ENCODE data around the gene DLL1.

The DLL1 gene

DNA sequence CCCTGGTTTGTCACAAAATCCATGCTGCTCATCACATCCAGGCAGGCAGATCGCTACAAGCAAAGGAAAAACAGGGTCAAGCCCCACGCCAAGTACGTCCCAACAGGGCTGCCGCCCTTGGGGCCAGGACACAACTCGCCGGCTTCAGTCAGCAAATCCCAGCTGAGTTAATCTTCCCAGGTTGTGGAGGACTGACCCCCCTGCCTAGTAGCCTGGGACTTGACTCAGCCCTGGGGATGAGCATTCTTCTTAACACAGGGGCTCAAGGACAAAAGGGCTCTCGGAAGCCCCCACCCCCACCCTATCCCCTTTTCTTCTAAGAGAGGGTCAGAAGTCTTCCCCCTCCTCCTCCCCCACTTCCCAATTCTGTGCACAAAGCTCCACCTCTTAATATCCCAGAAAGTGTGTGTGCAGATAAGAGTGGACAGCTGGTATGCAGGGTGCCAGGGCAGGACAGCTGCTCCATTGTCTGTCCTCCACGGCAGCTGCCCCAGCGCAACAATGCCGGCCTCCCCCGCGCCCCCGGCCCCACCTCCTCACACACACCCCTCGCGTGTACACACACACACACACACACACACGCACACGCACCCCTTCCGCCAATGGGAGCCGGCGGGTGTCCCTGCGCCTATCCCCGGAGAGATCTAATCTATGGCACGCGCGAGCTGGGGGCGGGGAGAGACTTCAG is 4.5 kb downstream of the DLL1 start:
- Histone ChIP-seq H3K27ac (ENCODE audit: low read depth, low read length) (no peak overlapping the region), H3K4me2 (ENCODE audit: low read length) (no peak overlapping the region), H4K91ac (ENCODE audit: low read depth, low read length) (no peak overlapping the region), H4K12ac (ENCODE audit: low read depth, low read length) (no peak overlapping the region), H2AK5ac (ENCODE audit: low read length) (no peak overlapping the region), H3K27me3 (ENCODE audit: insufficient read depth, low read length) (peaks cover 28% of the 10 kb centered on the region), H2AFZ (ENCODE audit: insufficient read depth, low read length, poor library complexity) (no peak overlapping the region), H3K79me2 (ENCODE audit: control insufficient read depth, insufficient read depth, low read length, poor library complexity) (no peaks in the 10 kb centered on the region), H2BK5ac (ENCODE audit: low read depth, low read length, poor library complexity) (no peak overlapping the region), H3K4me3 (ENCODE audit: low read depth, low read length) (no peak overlapping the region), H2BK120ac (ENCODE audit: insufficient read depth, low read length, poor library complexity) (no peak overlapping the region), H3K9me3 (ENCODE audit: insufficient read depth, low read depth, low read length) (peaks cover 8% of the 10 kb centered on the region), H3K36me3 (ENCODE audit: control insufficient read depth in 1 of 2, insufficient read depth in 2 of 2, low read length in 2 of 2) (peaks cover 29 to 33% of the 10 kb centered on the region in 2 experiments), H3K18ac (ENCODE audit: low read length) (no peak overlapping the region), H3K14ac (ENCODE audit: low read length) (no peak overlapping the region), H3K79me1 (ENCODE audit: low read length) (peaks cover 3% of the 10 kb centered on the region), H3K4ac (ENCODE audit: low read depth, low read length) (no peak overlapping the region), H2BK12ac (ENCODE audit: low read length) (no peak overlapping the region), H3K4me1 (ENCODE audit: control insufficient read depth in 1 of 2, insufficient read depth in 2 of 2, low read length in 2 of 2) (peaks cover 10 to 31% of the 10 kb centered on the region in 2 experiments), H3K23ac (ENCODE audit: low read length) (no peak overlapping the region), H3K9ac (ENCODE audit: low read length) (no peak overlapping the region), H4K8ac (ENCODE audit: low read depth, low read length) (no peak overlapping the region)
- no CpG with 5 or more reads among the region's 26 CpGs for WGBS (ENCODE audit: extremely low coverage, insufficient coverage, insufficient read length)
- DNase-seq = no peak

DNA sequence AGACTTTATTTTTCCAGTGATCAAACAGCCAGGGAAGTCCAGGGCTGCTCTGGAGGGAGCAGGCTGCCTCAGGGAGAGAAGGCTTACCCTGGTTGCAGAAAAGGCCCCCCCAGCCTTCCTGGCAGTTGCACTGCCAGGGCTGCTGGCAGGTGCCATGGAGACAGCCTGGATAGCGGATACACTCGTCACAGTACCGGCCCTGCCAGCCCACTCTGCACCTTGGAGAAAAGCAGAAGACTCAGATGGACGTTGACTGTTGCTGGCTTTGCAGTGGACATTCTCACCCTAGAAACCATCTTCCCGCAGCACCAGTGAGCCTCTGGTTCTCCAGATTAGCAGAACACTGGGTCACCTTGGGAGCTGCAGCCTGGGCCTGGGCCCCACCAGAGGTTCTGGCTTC is 5.4 kb downstream of the DLL1 start:
- H3K36me3 ChIP-seq (ENCODE audit: control insufficient read depth in 1 of 2, insufficient read depth in 2 of 2, low read length in 2 of 2) = peaks cover 29 to 33% of the 10 kb centered on the region in 2 experiments
- WGBS (ENCODE audit: extremely low coverage, insufficient coverage, insufficient read length) = no CpG with 5 or more reads among the region's 5 CpGs
- no peak overlapping the region for H3K18ac ChIP-seq (ENCODE audit: low read length)

DNA sequence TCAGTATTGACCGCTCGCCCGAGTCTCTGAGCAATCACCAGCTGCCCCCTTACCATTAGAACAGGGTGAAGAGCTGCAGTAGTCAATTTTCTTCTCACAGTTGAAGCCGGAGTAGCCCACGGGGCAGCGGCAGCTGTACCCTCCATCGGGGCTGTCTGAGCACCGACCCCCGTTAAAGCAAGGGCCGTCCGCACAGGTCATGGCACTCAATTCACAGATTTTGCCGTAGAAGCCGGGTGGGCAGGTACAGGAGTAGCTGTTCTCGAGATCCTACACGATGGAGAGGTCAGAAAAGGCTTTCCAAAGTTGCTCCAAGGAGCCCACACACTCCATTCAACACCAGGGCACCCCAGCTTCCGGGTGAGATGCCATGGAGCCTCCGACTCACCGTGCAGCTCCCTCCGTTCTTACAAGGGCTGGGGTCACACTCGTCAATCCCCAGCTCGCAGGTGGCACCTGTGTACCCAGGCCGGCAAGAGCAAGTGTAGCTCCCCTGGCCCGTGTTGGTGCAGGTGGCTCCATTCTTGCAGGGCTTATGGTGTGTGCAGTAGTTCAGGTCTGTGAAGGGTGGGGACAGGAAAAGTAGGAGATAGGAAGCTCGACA is 5.9 kb downstream of the DLL1 start:
- Histone ChIP-seq H4K12ac (ENCODE audit: low read depth, low read length) (no peak overlapping the region), H3K27ac (ENCODE audit: low read depth, low read length) (no peak overlapping the region), H2BK5ac (ENCODE audit: low read depth, low read length, poor library complexity) (no peak overlapping the region), H2AK5ac (ENCODE audit: low read length) (no peak overlapping the region), H3K9ac (ENCODE audit: low read length) (no peak overlapping the region), H3K4ac (ENCODE audit: low read depth, low read length) (no peak overlapping the region), H2BK12ac (ENCODE audit: low read length) (no peak overlapping the region), H4K8ac (ENCODE audit: low read depth, low read length) (no peak overlapping the region), H3K4me3 (ENCODE audit: low read depth, low read length) (no peak overlapping the region), H3K4me2 (ENCODE audit: low read length) (no peak overlapping the region), H4K91ac (ENCODE audit: low read depth, low read length) (no peak overlapping the region), H3K4me1 (ENCODE audit: control insufficient read depth in 1 of 2, insufficient read depth in 2 of 2, low read length in 2 of 2) (peaks cover 10 to 25% of the 10 kb centered on the region in 2 experiments), H3K9me3 (ENCODE audit: insufficient read depth, low read depth, low read length) (peaks cover 12% of the 10 kb centered on the region), H3K14ac (ENCODE audit: low read length) (no peak overlapping the region), H3K36me3 (ENCODE audit: control insufficient read depth in 1 of 2, insufficient read depth in 2 of 2, low read length in 2 of 2) (peaks cover 29 to 33% of the 10 kb centered on the region in 2 experiments), H3K18ac (ENCODE audit: low read length) (no peak overlapping the region), H2AFZ (ENCODE audit: insufficient read depth, low read length, poor library complexity) (no peak overlapping the region), H3K27me3 (ENCODE audit: insufficient read depth, low read length) (peaks cover 16% of the 10 kb centered on the region), H3K79me1 (ENCODE audit: low read length) (no peaks in the 10 kb centered on the region), H3K23ac (ENCODE audit: low read length) (no peak overlapping the region), H2BK120ac (ENCODE audit: insufficient read depth, low read length, poor library complexity) (no peak overlapping the region), H3K79me2 (ENCODE audit: control insufficient read depth, insufficient read depth, low read length, poor library complexity) (no peaks in the 10 kb centered on the region)
- DNase-seq = no peak
- WGBS (ENCODE audit: extremely low coverage, insufficient coverage, insufficient read length) = no CpG with 5 or more reads among the region's 24 CpGs

More for the DNA sequence above, 5.4 kb downstream of the DLL1 start:
- no peak overlapping the region for H3K14ac ChIP-seq (ENCODE audit: low read length)
- no peak overlapping the region for H2BK120ac ChIP-seq (ENCODE audit: insufficient read depth, low read length, poor library complexity)
- H3K79me2 ChIP-seq (ENCODE audit: control insufficient read depth, insufficient read depth, low read length, poor library complexity) = no peaks in the 10 kb centered on the region
- no peak overlapping the region for H2AFZ ChIP-seq (ENCODE audit: insufficient read depth, low read length, poor library complexity)
- peaks cover 10 to 27% of the 10 kb centered on the region in 2 experiments for H3K4me1 ChIP-seq (ENCODE audit: control insufficient read depth in 1 of 2, insufficient read depth in 2 of 2, low read length in 2 of 2)
- peaks cover 9% of the 10 kb centered on the region for H3K9me3 ChIP-seq (ENCODE audit: insufficient read depth, low read depth, low read length)
- no peak overlapping the region for H4K12ac ChIP-seq (ENCODE audit: low read depth, low read length)
- H3K79me1 ChIP-seq (ENCODE audit: low read length) = peaks cover under 1% of the 10 kb centered on the region
- no peak overlapping the region for H2AK5ac ChIP-seq (ENCODE audit: low read length)
- H3K27me3 ChIP-seq (ENCODE audit: insufficient read depth, low read length) = peaks cover 21% of the 10 kb centered on the region
- H3K23ac ChIP-seq (ENCODE audit: low read length) = no peak overlapping the region
- H3K4ac ChIP-seq (ENCODE audit: low read depth, low read length) = no peak overlapping the region
- no peak overlapping the region for H4K91ac ChIP-seq (ENCODE audit: low read depth, low read length)
- H4K8ac ChIP-seq (ENCODE audit: low read depth, low read length) = no peak overlapping the region
- no peak overlapping the region for H3K4me2 ChIP-seq (ENCODE audit: low read length)
- no peak overlapping the region for H2BK5ac ChIP-seq (ENCODE audit: low read depth, low read length, poor library complexity)
- H3K27ac ChIP-seq (ENCODE audit: low read depth, low read length) = no peak overlapping the region
- DNase-seq = no peak
- H2BK12ac ChIP-seq (ENCODE audit: low read length) = no peak overlapping the region
- no peak overlapping the region for H3K4me3 ChIP-seq (ENCODE audit: low read depth, low read length)
- H3K9ac ChIP-seq (ENCODE audit: low read length) = no peak overlapping the region

DNA sequence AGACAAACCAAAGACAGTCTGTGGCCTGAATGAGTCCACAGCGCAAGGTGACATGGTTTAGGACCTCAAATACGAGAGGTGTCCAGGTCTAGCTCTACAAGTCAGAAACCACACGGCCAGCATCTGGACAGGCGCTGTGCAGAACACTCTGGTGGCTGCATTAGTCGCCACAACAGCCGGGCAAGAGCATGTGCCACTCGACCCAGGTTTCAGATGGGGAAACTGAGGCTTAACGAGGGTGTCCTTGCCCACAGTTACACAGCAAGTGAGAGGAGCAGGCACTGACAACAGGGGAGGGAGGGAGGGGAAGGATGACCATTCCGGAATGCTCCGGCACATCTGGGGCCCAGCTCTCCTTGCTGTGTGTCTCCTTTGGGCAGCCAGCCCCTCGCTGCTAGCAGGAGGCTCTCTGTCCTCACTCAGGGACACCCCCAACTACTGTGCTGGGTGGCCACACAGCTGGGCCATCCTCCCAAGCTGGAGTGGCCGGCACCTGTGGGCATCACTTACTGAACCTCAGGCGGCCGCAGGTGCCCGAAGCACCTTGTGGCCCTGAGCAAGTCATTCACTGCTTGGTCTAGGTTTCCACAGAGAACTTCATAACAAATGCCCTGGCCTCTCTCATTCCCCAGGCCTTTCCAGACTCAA is 6.6 kb downstream of the DLL1 start:
- Histone ChIP-seq H3K27ac (ENCODE audit: low read depth, low read length) (no peak overlapping the region), H3K18ac (ENCODE audit: low read length) (no peak overlapping the region), H3K79me2 (ENCODE audit: control insufficient read depth, insufficient read depth, low read length, poor library complexity) (no peaks in the 10 kb centered on the region), H4K8ac (ENCODE audit: low read depth, low read length) (no peak overlapping the region), H3K9me3 (ENCODE audit: insufficient read depth, low read depth, low read length) (peaks cover 9% of the 10 kb centered on the region), H3K79me1 (ENCODE audit: low read length) (no peaks in the 10 kb centered on the region), H4K12ac (ENCODE audit: low read depth, low read length) (no peak overlapping the region), H3K27me3 (ENCODE audit: insufficient read depth, low read length) (peaks cover 8% of the 10 kb centered on the region), H2BK120ac (ENCODE audit: insufficient read depth, low read length, poor library complexity) (no peak overlapping the region), H3K4ac (ENCODE audit: low read depth, low read length) (no peak overlapping the region), H2BK12ac (ENCODE audit: low read length) (no peak overlapping the region), H2BK5ac (ENCODE audit: low read depth, low read length, poor library complexity) (no peak overlapping the region), H2AFZ (ENCODE audit: insufficient read depth, low read length, poor library complexity) (no peak overlapping the region), H3K9ac (ENCODE audit: low read length) (no peak overlapping the region), H3K14ac (ENCODE audit: low read length) (no peak overlapping the region), H3K36me3 (ENCODE audit: control insufficient read depth in 1 of 2, insufficient read depth in 2 of 2, low read length in 2 of 2) (peaks cover 29 to 33% of the 10 kb centered on the region in 2 experiments), H4K91ac (ENCODE audit: low read depth, low read length) (no peak overlapping the region), H2AK5ac (ENCODE audit: low read length) (no peak overlapping the region), H3K23ac (ENCODE audit: low read length) (no peak overlapping the region), H3K4me3 (ENCODE audit: low read depth, low read length) (no peak overlapping the region), H3K4me2 (ENCODE audit: low read length) (no peak overlapping the region), H3K4me1 (ENCODE audit: control insufficient read depth in 1 of 2, insufficient read depth in 2 of 2, low read length in 2 of 2) (peaks cover 10 to 18% of the 10 kb centered on the region in 2 experiments)
- no peak for DNase-seq
- no CpG with 5 or more reads among the region's 15 CpGs for WGBS (ENCODE audit: extremely low coverage, insufficient coverage, insufficient read length)
